Activated naive CD8-positive, alpha-beta T cell (primary cell): ENCODE data around the gene ZNF672.

ENCODE experiments used
- H3K27ac Mint-ChIP-seq: one replicate; pipeline ENCODE4 v1.8.0; 2021; ENCODE audit warnings: mixed read lengths
- H3K27me3 Mint-ChIP-seq: one replicate; pipeline ENCODE4 v1.8.0; 2021; ENCODE audit warnings: mixed read lengths
- H3K36me3 Mint-ChIP-seq: one replicate; pipeline ENCODE4 v1.8.0; 2021; ENCODE audit warnings: mixed read lengths
- H3K4me1 Mint-ChIP-seq: one replicate; pipeline ENCODE4 v1.8.0; 2021; ENCODE audit warnings: low read depth, mixed read lengths
- H3K4me3 Mint-ChIP-seq: one replicate; pipeline ENCODE4 v1.8.0; 2021; ENCODE audit warnings: mild to moderate bottlenecking, mixed read lengths
- H3K9me3 Mint-ChIP-seq: one replicate; pipeline ENCODE4 v1.8.0; 2021; ENCODE audit warnings: low read depth, mixed read lengths

Gene ZNF672

DNA sequence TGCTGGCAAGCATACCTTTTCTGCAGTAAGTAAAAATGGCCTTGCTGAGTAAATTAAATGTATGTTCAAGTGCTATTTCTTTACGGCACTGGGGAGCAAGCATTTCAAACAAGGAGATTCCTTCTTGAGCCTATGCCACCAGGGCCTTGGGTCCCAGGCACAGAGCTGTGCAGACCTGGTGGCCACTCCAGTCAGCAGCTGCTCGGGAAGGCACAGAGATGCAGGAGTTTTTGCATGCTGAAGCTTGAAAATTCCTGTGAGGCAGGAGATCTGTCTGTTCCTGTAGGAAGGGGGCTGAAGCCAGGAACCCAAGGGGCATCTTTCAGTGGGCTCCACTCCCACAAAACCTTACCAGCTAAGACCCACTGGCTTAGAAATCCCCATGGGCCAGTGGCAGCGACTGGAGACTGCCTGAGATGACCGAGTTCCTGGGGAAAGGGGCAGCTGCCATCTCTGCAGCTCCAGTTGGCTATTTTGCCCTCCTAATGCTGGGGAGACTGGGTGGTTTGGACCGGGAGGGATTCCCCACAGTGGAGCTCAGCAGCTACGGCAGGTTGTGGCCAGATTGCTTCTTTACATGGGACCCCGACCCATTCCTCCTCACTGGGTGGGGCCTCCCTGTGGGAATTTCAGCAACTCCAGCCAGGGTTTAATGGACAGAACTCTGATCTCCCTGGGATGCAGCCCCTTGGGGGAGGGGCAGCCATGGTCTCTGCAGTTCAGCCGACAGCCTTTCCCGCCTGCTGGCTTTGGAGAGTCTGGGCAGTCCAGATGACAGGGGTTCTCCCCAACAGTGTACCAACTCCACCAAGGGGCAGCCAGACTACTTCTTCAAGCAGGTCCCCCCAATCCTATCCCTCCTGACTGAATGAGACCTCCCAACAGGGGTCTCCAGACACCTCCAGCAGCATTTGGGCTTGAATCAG lies 59.7 kb downstream of the ZNF672 start:
- Mint-ChIP-seq H3K4me1 (no peaks in the 10 kb centered on the region), H3K27ac (no peak overlapping the region), H3K27me3 (peaks cover 10% of the 10 kb centered on the region), H3K9me3 (no peaks in the 10 kb centered on the region), H3K4me3 (no peak overlapping the region), H3K36me3 (no peaks in the 10 kb centered on the region)
